NCI-H2081 treated with DMSO at 0.1 percent for 48 hours (cell line): Measurements from ENCODE around the gene CCDC15.

Experiments used
- DNase-seq: peaks from one replicate; lab custom pipeline; 2025; lab: John Stamatoyannopoulos, UW

The CCDC15 gene, protein sequence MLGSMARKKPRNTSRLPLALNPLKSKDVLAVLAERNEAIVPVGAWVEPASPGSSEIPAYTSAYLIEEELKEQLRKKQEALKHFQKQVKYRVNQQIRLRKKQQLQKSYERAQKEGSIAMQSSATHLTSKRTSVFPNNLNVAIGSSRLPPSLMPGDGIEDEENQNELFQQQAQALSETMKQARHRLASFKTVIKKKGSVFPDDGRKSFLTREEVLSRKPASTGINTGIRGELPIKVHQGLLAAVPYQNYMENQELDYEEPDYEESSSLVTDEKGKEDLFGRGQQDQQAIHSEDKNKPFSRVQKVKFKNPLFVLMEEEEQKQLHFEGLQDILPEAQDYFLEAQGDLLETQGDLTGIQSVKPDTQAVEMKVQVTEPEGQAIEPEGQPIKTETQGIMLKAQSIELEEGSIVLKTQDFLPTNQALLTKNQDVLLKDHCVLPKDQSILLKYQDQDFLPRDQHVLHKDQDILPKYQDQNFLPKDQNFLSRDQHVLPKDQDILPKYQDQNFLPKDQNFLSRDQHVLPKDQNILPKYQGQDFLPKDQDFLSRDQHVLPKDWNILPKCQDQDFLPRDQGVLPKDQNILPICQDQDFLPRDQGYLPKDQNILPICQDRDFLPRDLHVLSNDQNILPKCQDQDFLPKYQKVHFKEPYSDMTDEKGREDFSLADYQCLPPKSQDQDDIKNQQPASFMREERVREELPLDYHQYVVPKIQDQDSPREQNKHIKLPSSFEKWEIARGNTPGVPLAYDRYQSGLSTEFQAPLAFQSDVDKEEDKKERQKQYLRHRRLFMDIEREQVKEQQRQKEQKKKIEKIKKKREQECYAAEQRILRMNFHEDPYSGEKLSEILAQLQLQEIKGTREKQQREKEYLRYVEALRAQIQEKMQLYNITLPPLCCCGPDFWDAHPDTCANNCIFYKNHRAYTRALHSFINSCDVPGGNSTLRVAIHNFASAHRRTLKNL

DNA sequence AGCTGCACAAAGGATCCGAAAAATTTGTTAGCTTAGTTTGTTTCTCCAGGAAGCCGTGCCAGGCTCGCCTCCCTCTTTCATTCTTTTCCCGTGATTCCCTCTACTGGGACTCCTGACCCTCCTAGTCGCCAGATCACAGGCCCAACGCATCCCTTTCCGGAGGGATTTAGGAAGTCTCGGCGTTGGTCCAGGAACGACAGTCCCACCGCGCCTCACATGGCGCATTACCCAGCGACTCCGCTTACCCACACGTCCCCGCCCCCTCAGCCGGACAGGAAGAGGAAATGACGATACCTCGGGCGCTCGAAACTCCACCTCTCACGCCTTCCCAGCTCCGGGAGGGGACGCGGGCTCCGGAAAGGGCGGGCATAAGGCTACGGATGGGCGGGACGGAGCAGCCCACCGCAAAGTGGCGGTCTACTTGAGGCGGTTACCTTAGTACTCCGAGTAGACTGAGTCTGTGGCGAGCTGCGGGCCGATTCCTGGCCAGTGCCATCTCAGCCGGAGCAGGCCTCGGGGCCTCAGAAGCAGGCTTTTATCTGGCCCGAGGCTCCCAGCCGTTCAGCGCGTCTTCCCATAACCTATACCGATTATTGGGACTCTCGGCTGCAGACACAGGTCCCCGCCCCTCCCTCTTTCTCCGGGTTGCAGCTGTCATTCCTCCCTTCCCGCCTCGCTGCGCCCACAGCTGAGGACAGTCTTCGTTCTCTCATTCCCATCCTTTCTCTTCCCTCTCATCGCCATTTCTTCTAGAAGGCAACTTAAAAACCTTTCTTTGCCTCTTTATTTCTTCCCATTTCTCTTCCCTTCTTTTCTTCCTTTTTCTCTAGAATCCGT lies at the start of gene CCDC15:
Gene CCDC15 (plus strand): TSS at position 450 of the 837 bp plus-strand sequence. CDS start 531 bp downstream, outside the sequence.
- peak; percentile 86 for DNase-seq

DNA sequence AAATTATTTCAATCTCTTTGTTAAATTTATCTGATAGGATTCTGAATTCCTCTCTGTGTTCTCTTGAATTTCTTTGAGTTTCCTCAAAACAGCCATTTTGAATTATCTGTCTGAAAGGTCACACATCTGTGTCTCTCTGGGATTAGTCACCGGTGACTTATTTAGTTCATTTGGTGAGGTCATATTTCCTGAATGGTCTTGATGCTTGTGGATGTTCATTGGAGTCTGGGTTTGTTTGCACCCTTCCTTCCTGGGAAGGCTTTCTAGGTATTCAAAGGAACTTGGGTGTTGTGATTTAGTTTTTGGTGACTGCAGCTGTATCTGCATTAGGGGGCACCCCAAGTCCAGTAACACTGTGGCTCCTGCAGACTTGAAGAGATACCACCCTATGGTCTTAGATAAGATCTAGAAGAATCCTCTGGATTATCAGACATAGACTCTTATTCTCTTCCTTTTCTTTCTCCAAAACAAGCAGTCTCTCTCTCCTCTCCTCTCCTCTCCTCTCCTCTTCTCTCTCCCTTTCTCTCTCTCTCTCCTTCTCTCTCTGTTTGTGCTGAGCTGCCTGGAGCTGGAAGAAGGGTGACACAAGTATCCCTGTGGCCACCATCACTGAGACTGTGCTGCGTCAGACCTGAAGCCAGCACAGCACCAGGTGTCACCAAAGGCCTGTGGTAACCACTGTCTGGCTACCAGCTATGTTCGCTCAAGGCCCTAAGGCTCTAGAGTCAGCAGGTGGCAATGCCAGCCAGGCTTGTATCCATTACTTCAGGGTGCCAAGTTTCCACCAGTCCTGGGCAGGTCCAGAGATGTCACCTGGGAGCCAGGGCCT lies 38.2 kb upstream of the CCDC15 start:
- DNase-seq, result no peak

DNA sequence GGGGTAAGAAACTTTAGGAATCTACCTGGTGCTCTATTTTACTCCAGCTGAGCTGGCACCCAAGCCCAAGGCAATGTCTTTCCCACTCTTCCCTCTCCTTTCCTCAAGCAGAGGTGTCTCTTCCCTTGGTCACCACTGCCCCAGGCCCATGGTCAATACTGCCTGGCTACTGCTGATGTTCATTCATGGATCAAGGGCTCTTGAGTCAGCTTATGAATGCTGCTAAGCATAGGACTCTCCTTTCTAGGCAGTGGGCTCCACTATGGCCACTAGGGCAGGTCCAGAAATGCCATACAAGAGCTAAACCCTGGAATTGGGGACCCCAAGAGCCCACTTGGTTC lies 37.7 kb upstream of the CCDC15 start:
- DNase-seq, result no peak

DNA sequence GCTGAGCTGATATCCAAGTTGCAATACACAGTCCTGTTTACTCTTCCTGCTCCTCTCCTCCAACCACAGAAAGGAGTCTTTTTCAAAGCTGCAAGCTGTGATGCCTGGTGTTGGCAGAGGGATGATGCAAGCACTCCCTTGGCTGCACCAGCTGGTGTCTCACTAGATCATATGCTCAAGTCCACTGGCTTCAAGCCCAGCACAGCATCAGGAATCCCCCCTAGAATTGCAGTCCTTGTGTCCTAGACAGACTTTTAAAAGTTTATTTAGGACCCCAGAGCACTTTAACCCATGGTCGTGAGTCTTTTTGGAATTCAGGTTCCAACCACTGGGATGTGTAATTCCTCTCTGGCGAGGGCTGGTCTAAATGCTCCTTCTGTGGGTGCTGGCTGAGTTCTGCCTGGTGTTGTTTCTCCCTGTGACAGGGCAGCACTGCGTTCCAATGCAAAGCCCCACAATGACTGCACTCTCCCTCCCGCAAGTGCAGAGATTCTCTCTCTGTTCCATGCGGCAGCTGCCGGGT lies 36.8 kb upstream of the CCDC15 start:
- DNase-seq, result no peak

DNA sequence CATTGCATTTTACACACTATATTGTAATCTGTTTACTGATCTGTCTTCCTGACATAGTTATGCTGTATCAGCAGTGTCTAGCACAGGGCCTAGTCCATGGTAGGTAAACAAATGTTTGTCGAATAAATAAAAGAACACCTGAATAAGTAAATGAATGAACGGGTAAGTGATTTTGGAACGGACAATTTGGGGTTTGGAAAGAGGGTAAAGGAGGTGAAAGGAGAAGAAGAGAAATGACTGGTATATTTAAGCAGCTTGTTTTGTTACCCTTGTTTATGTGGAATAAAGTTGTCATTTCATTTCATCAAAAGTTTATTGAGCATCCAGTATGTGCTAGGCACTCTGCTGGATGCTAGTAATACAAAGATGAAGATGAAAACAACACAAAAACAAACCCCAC lies 35.1 kb upstream of the CCDC15 start, which contains the start of gene HEPN1:
Gene HEPN1 (plus strand): TSS at position 301 of the 400 bp plus-strand sequence.
- no peak for DNase-seq

DNA sequence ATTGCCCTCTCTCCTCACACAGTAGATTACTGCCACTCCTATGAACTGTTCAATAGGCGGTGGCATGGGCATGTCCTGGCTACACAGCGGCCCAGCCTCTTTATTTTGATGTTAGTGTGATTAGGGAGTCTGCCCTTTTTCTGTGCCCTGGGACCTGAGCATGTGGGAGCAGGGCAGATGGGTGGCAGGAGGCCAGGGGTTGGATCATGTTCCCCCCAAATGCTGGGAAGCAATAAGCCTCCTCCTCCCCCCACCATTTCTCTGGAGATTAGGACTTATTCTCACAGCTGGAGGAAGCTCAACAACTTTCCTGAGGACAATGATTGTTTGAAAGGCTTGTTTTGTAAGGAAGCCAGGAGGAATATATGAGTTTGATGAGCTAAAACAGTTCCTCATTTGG lies 34.1 kb upstream of the CCDC15 start:
- no peak for DNase-seq

DNA sequence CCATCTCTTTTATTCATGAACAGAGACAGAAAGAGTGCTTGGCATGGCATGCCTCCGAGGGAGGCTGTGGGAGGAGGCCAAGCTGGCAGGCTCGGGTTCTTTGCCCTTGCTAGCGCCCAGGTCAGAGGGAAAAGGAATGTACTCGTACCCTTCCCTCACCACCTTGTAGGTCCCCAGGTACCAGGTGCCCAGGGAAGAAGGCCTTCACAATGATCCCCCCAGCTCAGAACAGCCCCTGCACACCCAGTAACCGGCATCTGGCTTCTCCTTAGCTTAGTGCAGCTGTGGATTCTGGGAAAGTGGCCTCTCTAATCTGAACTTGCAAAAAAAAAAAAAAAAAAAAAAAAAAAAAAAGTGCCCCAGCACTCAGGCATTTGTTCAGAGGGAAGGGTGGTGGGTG lies 33.6 kb upstream of the CCDC15 start:
- DNase-seq, result no peak

DNA sequence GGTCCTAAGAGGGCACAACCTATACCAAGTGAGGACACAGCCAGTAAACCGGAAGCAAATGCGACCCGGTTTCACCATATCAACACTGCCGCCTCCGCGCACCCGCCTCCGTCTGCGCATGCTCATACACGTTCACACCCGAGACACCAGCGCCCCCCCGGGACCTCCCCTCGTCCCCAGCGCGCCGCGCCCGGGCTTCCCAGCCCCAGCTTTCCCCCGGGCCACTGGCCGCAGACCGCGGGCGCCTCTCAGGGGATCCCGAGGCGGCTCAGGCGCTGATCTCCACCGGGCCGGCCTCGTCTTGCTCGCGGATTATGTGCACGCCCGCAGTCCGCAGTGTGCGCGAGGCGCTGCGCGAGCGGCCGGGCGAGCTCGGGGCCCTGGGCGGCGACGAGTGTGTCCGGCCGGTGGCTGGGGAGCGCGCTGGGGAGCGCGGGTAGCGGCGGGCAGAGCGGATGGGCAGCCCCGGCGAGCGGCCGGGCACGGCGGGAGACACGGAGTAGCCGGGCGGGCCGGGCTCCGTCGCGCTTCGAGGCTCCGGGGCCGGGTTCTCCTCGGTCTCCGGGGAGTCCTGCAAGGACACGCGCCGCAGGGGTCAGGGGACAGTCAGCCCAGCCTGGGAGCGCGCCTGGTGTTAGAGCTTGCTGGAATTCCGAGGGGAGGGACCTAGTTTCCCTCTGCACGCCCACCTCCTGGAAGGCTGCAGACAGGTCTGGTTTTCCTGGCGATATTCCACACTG lies 33.0 kb upstream of the CCDC15 start:
- DNase-seq, result no peak

DNA sequence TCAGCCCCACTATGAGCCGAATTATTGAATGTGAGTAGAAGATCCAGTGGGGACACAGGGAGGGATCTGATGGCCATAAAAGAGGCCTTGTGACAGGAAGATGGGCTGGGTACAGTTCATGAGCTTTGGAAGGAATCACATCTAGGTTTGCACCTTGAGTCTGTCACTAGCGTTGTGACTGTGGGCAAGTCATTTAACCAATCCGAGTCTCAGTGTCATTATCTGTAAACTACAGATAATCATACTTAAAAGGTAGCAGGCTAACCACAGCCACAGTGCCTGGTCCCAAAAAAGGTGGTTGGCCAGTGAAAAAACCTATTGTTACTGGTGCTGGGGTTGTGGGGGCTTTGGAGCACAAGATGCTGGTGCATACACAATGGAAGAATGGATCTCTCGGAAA lies 31.2 kb upstream of the CCDC15 start:
- no peak for DNase-seq

DNA sequence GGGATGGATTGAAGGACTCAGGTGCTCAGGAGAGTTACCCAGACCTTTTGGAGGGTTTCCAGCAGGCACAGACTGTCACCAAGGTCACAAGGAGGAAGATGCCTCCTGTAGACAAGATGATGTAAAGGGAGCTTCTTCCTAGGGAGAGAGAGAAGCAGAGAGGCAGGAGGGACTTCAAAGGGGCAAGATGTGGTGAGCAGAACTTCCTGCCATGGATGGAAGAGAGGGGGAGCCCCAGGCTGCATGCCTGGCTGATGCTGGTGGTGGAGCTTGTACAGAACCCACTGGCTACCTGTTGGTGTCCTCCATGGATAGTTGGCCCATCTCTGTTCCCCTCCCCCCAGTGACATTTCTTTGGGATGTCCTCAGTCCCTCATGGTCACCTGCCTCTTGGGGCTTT lies 30.7 kb upstream of the CCDC15 start:
- no peak for DNase-seq

DNA sequence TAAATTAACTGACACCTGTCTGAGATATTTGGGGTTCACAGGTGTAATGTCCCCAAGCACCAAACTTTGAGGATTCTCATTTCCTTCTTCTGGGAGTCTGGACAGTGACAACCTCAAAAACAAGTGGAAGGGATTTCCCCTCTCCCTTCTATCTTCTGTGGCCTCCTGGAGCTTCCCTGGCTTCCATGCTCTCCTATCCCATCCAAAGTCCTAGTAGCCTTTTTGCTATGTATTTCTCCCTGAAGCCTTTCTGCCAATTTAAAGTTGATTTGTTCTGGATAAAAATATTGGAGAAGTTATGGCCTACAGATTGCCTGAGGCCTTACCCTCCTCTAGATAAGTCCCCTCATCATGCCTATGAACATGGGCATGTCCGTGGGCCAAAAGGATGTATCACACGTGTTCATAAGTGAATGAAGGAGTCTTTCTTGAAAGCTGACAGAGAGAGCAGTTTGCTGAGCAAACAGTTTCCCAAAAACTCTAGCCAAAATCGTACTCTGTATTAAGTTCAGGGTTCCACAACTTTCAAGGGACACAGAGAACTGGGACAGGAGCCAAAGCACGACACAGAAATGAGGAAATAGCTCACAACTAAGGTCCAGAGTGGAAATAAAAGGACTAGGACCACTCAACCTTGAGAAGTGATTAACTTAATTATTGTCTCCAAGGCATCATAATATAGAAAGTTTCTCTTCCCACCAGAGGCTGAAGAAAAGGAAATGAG lies 24.9 kb upstream of the CCDC15 start:
- no peak for DNase-seq

DNA sequence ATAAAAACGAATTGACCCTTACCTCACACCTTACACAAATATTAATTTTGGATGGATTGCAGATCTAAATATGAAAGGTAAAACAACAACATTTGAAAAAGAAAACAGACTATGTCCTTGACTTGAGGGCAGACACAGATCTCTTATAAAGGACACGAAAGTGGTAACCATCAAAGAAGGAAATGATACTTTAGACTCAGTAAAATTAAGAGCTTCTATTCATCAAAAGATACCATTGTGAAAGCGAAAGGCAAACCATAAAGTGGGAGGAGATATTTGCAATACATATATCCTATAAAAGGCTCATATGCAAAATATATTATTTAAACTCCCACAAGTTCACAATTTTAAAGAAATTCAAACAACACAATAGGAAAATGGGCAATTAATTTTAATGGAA lies 23.2 kb upstream of the CCDC15 start:
- DNase-seq, result no peak

DNA sequence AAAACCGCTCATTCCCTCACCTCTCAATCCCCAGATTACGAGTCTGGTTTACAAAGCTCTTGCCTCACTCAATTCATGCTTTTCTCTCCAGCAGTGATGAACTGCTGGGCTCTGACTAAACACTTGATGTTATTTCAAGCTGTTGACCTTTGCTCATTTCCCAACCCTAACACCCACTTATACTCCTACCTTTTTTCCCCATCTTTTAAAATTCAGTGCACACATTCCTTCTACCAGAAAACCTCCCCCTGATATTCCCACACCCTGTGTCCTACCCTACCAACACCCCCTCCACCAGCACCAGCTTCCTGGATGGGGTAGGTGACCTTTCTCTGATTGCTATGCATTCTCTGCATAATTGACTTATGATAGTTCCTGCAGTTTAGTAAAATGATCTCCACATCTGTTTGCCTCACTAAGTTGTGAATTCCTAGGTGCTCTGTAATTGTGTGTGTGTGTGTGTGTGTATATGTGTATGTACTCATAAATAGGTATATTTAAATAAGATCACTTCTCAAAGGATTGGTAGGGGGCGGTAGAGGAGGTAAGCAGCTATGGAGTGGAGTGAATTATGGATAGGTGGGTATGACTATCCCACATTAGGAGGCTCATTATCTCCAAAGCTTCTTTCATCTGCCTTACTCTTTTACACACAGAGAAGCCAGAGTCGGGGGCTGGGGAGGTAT lies 19.0 kb upstream of the CCDC15 start:
- DNase-seq, result no peak

DNA sequence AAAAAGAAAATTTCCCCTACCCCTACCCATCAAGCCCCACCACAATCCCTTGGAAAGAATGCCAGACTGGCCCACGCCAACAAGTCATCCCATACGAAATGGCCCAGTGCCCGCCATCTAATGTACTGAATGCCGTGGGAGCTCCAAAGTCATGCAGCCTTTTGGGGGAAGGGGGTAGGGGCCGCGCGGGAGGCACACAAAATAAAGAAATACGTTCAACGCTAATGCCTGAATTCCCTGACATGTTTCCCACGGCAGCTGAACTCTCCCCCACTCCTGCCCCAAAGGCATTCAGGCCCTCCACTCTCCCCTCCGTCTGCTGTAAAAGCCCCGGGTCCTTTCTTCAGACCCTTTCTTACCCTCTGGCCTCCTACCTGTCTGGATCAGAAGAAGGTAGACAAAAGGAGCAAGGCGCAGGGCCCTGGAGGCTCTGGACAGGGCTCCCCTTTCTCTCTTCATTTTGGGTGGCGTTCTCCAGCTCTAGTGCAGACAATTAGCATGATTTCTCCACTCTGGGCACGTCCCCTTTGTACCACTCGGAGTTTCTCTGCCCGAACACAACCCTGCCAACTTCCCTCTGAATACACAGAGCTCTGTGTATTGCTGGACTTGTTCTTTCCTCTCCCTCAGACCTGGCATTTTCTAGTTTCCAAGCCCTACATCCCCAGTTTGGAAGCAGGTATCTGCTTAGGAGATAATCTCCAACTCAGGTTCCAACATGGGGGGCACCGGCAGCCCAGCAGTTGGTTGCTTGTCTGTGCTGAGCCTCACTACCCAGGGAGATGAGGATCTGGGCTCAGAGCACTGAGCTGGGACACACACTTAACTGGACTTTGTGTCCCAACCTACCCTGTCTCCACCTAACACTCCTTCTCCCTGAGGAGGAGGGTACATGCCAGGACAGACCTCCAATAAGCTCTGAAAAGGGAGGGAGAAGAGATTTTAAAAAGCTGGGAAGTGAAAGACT lies 18.2 kb upstream of the CCDC15 start, which contains the start of gene HEPACAM:
Gene HEPACAM (minus strand): TSS at position 500 of the 967 bp plus-strand sequence. CDS start 41 bp downstream, at position 459.
- DNase-seq, result no peak

DNA sequence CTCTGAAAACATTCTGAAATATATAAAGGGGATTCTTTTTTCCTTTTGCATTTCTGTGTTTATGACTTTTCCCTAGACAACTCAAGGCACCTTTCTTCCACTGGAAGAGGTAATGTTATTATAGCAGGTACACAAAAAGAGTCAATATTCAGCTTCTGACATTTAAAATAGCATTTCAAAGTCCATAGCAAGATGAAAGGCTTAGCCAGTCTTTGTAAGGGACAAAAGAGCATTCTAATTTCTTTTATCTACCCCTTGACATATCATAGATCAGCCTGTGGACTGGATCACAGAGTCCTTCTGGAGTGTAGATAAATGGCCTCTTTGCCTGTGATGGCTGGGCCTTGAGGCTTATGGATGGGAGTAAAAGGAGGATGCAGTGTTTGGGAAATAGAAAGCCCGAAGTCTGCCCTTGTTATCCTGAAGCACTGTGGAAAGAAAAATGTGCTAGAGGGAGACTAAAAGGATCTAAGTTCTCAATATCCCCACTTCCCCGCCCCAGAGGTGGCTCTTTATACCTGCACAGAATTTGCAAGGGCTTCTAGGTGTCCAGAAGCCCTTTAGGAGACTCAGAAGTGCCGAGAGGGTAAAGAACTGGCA lies 16.6 kb upstream of the CCDC15 start:
- no peak for DNase-seq

DNA sequence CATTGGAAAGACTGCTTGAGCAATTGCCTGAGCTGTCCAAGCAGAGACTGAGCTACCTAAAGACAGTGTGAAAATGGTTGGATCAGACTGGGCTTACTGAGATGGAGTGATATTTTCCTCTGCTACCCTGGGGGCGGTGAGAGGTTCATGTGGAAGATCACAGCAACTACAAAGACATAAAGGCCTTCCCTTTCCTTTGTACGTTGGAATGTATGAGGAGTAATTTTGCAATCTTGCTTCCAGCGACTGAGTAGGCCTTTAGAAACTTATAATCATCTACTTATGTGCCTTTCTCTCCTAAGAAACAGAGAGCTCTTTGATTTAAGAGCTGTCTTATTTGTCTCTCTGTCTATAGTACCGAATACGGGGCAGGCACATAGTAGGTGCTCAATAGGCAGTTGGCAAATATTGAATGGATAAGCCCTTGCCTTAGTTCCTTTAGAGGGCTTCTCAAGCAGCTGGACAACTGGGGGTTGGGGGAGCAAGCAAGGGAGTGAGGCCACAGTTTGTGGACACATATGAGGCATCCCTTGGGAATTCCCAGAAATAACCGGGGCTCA lies 15.7 kb upstream of the CCDC15 start:
- DNase-seq, result no peak

DNA sequence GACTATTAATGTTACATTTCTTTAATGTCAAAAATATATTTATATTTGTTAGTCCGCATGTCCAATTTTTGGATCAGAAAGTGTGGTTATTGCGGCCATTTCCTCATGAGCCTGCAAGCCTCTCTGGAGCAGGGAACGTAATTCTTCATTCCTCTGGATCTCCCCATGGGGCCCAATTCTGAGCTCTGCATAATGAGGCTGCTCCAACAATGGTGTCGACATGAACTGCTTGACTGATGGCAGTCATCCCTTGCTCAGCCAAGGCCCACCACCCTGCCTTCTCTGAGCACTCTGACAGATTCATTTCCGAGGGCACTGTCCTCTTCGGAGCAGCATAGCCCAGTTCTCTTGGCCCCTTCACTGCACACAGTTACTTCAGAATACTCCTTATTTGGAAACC lies 15.0 kb upstream of the CCDC15 start:
- no peak for DNase-seq
